Stimulated activated CD8-positive, alpha-beta memory T cell treated with anti-CD3 and anti-CD28 coated beads, Interleukin-15, amount 100 ng/mL, for 1 hour (primary cell): ENCODE results near the gene KRT86.
A peak's percentile ranks its signal among the peaks of the same experiment; 100 is the strongest.
"Not testable (repeated sequence)": the region's sequence is repeated elsewhere in the genome, so short reads cannot be mapped to it uniquely, and the experiment has no call there.

ENCODE experiments used
- DNase-seq: peaks from one replicate; pipeline ENCODE4 v3.0.0-alpha.2; 2020; ENCODE audit warnings: low read depth

KRT86 gene

DNA sequence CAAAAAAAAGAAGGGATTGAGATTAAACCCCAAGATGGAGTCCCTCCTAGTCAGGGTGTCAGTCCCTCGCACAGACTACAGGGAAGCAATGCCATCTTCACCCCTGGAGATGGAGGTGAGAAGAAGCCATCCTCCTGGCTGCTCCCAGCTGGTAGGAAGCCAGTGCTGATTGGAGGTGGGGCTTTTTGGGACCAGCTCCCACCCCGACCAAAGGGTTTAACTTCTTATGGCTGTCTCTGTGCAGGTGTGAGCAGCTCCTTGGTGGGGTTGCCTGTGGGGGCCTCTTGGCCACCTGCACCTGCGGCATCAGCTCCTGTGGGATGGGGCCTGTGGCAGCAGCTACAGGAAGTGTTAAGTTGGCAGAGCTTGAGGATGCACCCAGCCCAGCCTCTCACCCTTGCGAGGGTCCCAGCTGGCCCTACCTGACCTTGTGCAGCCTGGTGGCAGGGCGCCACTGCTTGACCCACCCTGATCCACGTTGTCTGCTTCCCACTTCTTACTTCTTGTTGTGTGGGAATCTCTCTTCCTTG, 3.8 kb upstream of the KRT86 start:
- no peak for DNase-seq

DNA sequence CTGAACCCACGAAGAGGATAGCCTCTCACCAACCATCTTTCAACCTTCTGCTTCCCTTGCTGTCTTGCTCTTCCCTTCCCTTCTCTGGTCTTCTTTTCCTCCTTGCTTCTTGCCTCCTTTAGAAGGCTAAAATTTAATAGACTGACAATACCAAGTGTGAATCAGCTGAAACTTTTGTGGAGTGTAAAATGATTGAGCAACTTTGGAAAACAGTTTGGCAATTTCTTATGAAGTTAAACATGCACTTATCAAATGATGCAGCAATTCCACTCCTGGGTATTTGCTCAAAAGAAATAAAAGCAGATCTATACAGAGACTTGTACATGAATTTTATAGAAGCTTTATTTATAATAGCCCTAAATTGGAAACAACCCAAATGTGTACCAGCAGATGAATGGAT, 3.3 kb upstream of the KRT86 start:
- DNase-seq: no peak

DNA sequence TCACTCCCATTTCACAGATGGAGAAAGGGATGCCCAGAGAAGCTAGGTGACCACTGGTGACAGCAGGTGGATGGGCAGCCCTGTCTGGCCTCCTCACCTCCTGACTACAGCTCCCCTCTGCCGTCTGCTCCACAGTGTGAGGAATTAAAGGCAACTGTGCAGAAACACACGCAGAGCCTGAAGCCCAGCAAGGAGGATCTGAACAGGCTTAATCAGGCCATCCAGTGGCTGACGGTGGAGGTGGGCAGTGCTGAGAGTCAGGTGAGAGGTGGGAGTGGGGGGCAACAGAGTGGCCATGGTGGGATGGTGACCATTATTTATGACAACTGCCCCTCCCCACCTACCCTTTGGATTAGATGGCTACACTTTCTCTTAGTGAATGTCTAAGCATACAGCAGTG, 1.2 kb downstream of the KRT86 start:
- DNase-seq: no peak

GRCh38 chr12:52277486-52278245, 3.2 kb downstream of the KRT86 start:
- DNase-seq: no peak

DNA sequence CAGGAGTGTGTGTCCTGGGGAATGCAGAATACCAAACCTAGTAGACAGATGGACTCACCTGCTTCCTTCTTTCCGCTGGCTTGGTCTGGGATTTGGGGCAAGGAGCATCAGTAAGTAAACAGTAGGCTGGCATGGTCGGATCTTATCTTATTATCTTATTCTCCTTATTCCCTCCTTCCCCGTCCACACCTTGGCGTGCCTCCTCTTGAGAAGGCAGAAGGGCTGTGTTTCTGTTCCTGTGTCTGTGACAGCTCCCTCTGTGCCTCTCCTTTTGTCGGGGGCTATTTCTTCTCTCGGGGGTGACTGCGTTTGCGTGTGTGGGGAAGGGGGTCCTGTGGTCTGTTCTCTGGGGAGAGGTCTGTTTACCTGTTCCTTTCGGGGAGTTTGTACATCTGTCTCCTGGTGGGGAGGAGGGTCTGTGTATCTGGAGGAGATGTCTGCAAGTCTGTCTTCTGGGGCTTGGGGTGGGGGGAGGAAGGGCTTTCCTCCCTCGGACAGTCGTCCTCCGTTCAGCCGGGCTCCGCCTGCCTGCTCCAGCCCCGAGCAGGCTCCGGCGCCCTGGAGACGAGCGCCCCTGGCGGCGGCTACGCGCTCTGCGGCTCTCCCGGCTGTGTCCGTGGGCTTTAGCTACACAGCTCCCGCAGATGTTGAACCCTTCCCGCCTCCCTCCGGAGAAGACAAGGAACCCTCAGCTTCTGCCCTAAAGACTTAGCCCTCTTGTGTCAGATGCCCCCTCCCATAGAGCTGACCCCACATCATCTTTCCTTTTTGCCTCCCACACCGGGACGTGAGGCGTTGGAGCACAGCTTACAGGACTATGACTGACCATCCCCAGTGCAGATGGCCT, 4.4 kb downstream of the KRT86 start:
- DNase-seq: peak; percentile 43

DNA sequence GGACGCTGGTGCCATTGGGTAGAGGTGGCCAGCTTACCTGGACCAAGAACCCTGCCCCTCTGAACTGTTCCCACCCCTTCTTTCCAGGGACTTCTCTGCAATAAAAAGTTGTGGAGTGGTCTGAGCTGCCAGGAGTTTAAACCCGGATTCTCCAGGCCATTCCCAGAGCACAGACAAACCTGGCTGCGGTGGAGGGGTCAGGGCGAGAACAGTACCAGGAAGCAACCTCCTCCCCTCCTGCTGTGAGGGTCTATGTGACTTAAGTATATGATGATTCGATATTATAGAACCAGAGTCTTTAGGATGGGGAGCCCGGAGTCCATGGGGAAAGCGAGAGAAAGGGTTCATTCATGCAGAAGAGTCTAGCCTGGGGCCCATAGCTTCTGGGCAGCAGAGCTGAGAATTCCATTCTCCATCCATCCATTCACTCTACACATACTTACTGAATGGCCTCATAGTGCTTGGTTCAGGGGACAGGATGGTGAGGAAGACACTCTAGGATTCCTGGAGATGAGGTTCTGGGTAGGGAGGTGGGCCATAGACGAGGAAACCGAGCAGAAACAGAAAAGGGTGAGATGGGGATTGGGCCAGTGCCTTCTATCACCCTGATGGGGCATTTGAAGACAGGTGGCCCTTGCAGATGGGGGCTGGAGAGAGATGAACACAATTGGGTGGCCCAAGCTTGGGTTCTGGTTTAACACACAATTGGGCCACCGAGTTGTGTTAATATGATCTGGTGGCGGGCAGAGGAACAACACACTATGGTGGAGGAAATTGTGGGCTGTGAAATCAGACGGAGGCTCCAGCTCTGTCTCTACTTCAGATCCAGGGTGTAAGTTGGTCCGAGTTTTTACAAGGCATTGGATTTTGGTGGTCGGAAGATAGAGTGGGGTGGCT, 5.2 kb downstream of the KRT86 start:
- DNase-seq: no peak

GRCh38 chr12:52280319-52280795, 5.9 kb downstream of the KRT86 start:
- no peak for DNase-seq

DNA sequence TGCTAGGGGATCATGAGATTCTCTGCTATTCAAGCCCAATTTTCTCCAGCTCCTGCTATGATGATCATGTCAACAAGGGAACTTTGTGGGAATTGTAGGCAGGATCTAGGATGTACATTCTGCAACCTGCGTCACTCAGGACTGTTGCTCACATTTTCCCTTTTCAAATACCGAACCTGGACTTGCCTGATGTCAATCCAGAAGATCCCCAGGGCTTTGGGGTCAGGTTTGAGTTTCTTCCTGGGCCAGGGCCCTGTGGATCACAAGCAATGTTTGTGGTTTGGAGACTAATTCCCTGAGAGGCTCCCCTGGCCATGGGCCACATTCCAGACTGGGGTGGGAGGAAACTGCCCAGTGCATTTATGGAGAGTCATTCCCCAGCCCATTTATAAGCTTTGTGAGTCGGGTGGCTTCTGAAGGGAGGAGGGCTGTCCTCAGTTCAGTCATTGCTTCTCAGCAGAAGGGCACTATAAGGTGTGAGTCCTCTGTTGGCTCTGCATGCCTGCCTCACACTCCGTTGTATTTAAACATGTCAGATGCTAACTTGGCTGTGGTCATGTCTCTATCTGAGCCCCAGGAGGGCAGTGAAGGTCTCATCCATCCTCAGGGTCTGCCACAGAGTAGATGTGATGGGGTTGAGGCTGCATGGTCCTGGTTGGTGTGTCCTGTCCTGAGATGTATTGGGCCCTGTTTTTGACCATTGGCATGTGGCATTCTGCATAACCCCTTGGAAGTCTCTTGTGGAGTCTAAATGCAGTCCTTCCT, 6.5 kb downstream of the KRT86 start:
- no peak for DNase-seq

GRCh38 chr12:52284562-52285171, 10.2 kb downstream of the KRT86 start:
- DNase-seq: no peak

GRCh38 chr12:52285172-52285745, 10.8 kb downstream of the KRT86 start:
- no peak for DNase-seq

GRCh38 chr12:52285851-52286530, 11.5 kb downstream of the KRT86 start:
- no peak for DNase-seq

DNA sequence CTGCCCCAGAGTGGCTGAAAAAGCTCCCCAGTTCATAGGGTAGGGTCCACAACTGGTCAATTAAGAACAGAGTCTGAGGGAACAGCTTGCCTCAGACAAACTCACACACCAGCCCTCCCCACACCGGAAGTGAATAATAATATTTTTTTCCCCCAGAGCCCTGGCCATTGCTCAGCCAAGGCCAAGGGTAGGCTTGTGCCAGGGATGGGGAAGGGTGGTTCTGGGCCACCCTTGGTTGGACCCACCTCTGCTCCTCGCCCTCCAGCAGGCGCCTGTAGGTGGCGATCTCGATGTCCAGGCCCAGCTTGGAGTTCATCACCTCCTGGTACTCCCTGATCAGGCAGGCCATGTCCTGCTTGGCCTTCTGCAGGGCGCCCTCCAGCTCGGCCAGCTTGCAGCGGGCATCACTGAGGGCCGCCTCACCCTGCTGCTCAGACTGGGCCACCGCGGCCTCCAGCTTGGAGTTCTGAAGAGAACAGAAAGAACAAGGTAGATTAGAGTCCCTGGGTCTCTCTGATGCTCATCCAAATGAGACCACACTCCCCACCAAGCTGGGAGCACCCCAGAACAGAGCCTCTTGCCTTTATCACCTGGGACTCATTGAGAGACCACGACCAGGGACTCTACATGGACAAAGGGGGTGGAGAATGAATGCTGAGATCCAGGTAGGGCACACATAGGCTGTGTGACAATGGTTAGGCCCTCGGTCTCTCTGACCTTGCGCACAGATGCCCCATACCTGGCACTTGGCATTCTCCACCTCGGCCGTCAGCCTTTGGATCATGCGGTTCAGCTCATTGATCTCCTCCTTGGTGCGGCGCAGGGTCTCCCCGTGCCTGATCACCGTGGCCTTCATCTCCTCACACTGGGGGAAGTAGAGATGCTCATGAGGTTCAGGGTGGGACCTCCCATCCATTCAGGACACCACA, 12.7 kb downstream of the KRT86 start:
- DNase-seq: not testable (repeated sequence)

GRCh38 chr12:52287816-52288805, 13.7 kb downstream of the KRT86 start:
- not testable (repeated sequence) for DNase-seq

GRCh38 chr12:52290483-52291134, 16.2 kb downstream of the KRT86 start:
- not testable (repeated sequence) for DNase-seq

DNA sequence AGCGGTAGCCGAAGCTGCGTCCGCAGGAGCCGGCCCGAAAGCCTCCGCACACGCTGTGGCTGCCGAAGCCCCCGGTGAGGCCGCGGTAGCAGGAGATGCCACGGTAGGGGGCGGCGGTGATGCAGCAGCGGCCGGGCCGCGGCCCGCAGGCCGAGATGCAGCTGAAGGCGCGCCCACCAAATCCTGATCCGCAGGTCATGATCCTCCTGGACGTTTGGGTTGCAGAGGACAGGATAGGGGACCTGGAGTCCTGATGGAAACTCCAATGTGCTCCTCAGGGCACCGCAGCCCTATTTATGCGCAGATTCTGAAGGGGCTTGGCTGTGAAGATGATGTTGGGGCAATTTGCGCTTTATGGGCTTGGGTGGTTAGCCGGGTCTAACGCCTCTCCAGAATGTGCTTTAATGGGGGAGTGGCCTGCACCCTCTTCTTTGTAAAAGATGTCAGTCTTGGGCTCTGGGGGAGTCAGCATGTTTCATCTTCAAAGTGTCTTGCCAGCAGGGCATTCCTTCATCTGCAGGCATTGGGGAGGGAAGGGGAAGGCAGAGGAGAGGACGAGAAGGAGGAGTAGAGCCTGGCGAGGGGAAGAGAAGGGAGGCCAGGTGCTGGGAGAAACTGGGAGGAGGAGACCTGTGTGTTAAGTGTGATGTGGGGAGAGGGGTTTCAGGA, 17.0 kb downstream of the KRT86 start, which contains the start of gene KRT81:
Gene KRT81 (minus strand): TSS at position 268 of the 669 bp plus-strand sequence. CDS start 69 bp downstream, at position 199.
- no peak for DNase-seq

DNA sequence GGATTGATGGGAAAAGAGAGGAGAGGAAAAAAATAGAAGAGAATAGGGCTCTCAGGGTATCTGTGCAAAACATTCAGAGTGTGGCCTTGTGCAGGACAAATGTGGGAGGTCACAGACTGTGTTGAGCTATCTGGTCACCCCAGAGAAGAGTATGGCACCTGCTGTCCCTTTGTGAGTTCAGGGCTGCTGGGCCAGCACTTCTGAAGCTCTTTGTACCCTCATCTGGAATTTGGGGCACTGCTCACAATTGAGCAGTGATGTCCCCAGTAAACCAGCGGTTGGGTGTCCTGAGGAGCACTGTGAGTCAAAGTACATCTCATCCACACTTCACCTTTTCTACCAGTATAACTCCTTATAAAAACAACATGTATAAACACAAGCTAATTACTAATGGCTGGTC, 19.5 kb downstream of the KRT86 start:
- no peak for DNase-seq
